Uterus (tissue), 4 donors: ENCODE results near the gene ANO8. TPM values are rescaled to one million over a fixed set of nuclear protein-coding genes. Genes with fewer than 3 reads are reported as not detected.

ENCODE experiments used
- DNase-seq, 2 donors: peaks; one replicate each; pipeline ENCODE4 v3.0.0-alpha.2; 2019 to 2020
- H3K27ac ChIP-seq, 2 donors: fragments of 200-600 bp; sonication (generic); 1 replicate in 1 of 2; 2 replicates in 1 of 2; pipeline ENCODE4 v1.5.1; 2016 to 2018
- H3K27me3 ChIP-seq, 2 donors: fragments of 200-600 bp; sonication (generic); one replicate each; pipeline ENCODE4 v1.5.1; 2018 to 2019; ENCODE audit warnings: control low read depth in 1 of 2
- H3K36me3 ChIP-seq, 2 donors: fragments of 200-600 bp; sonication (generic); one replicate each; pipeline ENCODE4 v1.5.1; 2019; ENCODE audit warnings: control low read depth in 1 of 2
- H3K4me1 ChIP-seq, 2 donors: fragments of 200-600 bp; sonication (generic); one replicate each; pipeline ENCODE4 v1.5.1; 2018 to 2019; ENCODE audit warnings: control low read depth in 1 of 2
- H3K4me3 ChIP-seq, 2 donors: fragments of 200-600 bp; sonication (generic); 1 replicate in 1 of 2; 2 replicates in 1 of 2; pipeline ENCODE4 v1.5.1; 2018 to 2019; ENCODE audit warnings: mild to moderate bottlenecking in 1 of 2
- H3K9me3 ChIP-seq, 2 donors: fragments of 200-600 bp; sonication (generic); one replicate each; pipeline ENCODE4 v1.5.1; 2019; ENCODE audit warnings: control low read depth in 1 of 2
- POLR2A ChIP-seq, 2 donors: fragments of 450-650 bp; IDR thresholded peaks; one replicate each; pipeline ENCODE4 v1.6.1; 2016; ENCODE audit warnings: antibody characterized with exemption in 2 of 2, mild to moderate bottlenecking in 1 of 2, moderate library complexity in 1 of 2
- intact Hi-C: fragments of 100-400 bp; cut with DNase I; formaldehyde crosslinking; loops from one replicate; pipeline ENCODE4 v1.15.1; 2023; ENCODE audit warnings: low total_unique reads
- total RNA-seq, 4 donors: library from RNA; depleted of rRNA in 3 of 4; stranded (reverse); fragments of >200 nt in 3 of 4; gene quantifications; one replicate each; pipeline versions ENCODE4 v1.1.0 to v1.2.4, GENCODE V29; 2014 to 2023
- TF ChIP-seq, protein P1 (sequence below), 4 experiments: fragments of 200-600 bp in 2 of 4; fragments of 450-650 bp in 2 of 4; sonication (generic) in 2 of 4; IDR thresholded peaks; one replicate each; pipeline ENCODE4 v1.5.1; 2016 to 2019; ENCODE audit warnings: antibody characterized with exemption in 4 of 4, mild to moderate bottlenecking in 2 of 4, moderate library complexity in 1 of 4
- donor health status: DM: yes; HTN: yes; CAD: no.

ANO8 gene
- total RNA-seq, 4 donors from 2014 or later: 0.51 to 12.6 (median 7.6) TPM

DNA sequence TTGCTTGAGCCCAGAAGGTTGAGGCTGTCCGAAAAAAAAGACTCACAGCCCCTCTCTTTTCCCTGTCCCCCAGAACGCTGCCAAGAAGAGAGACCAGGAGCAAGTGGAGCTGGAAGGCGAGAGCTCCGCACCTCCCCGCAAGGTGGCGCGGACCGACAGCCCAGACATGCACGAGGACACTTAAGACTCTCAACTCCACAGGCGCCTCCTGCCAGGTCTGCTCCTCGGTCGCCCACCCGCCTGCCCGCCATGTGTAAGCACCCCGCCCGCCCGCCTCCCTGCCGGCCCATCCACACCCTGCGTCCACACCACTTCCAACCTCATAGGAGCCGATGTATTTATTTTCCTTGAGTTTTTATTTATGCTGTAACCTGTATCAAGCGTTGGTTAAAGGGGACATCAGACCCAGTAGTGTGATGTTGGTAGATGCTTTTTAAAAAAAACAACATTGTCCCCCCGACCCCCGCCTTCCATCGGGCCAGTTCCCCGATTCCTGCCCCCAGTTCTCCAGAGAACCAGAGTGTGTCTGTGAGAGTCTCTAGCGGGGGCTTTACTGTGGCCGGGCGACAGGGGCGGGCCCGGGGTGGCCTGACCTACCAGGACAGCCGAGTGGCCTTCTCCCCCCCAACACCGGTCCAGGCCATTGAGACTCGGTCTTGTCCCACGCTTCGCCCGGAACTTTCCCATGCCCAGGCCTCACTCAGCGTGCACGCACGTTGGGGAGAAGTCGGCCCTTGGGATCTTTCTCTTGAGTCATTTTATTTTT, 15.0 kb downstream of the ANO8 start:
- Histone ChIP-seq H3K9me3 (no peaks in the 10 kb centered on the region), H3K27me3 (no peaks in the 10 kb centered on the region), H3K36me3 (no peaks in the 10 kb centered on the region), H3K4me1 (peaks cover 0 to 8% of the 10 kb centered on the region in 2 donors), H3K27ac (no peak overlapping the region), H3K4me3 (no peak overlapping the region)
- no peak for DNase-seq
- TF ChIP-seq POLR2A (IDR thresholded peaks at IDR 0.05): no peak
- TF ChIP-seq, protein P1, sequence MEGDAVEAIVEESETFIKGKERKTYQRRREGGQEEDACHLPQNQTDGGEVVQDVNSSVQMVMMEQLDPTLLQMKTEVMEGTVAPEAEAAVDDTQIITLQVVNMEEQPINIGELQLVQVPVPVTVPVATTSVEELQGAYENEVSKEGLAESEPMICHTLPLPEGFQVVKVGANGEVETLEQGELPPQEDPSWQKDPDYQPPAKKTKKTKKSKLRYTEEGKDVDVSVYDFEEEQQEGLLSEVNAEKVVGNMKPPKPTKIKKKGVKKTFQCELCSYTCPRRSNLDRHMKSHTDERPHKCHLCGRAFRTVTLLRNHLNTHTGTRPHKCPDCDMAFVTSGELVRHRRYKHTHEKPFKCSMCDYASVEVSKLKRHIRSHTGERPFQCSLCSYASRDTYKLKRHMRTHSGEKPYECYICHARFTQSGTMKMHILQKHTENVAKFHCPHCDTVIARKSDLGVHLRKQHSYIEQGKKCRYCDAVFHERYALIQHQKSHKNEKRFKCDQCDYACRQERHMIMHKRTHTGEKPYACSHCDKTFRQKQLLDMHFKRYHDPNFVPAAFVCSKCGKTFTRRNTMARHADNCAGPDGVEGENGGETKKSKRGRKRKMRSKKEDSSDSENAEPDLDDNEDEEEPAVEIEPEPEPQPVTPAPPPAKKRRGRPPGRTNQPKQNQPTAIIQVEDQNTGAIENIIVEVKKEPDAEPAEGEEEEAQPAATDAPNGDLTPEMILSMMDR (IDR thresholded peaks at IDR 0.05): no peak
- intact Hi-C loops: no loop called here

DNA sequence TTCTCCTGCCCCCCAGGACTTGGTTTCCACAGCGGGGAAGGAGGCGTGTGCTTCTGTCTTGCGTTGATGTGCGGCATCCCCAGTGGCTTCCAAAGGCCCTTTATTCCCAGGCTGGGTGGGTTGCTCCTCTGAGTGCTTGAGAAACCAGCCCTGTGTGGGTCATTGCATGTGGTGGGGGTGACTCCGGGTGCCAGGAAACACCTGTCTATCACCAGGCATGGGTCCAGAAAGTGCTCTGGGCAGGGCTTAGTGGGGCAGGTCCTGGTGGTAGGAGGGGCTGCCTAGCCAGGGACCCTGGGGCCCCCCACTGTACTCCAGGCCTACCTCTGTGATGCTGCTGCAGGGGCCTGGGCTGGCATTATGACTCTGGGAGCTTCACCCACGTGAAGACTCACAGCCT, 15.7 kb downstream of the ANO8 start:
- Histone ChIP-seq H3K27ac (no peak overlapping the region), H3K4me3 (no peak overlapping the region), H3K4me1 (peaks cover 0 to 8% of the 10 kb centered on the region in 2 donors), H3K9me3 (no peaks in the 10 kb centered on the region), H3K36me3 (no peaks in the 10 kb centered on the region), H3K27me3 (no peaks in the 10 kb centered on the region)
- DNase-seq: no peak
- no peak for TF ChIP-seq POLR2A (IDR thresholded peaks at IDR 0.05)
- TF ChIP-seq, protein P1 (IDR thresholded peaks at IDR 0.05): no peak
- intact Hi-C loops: no loop called here

DNA sequence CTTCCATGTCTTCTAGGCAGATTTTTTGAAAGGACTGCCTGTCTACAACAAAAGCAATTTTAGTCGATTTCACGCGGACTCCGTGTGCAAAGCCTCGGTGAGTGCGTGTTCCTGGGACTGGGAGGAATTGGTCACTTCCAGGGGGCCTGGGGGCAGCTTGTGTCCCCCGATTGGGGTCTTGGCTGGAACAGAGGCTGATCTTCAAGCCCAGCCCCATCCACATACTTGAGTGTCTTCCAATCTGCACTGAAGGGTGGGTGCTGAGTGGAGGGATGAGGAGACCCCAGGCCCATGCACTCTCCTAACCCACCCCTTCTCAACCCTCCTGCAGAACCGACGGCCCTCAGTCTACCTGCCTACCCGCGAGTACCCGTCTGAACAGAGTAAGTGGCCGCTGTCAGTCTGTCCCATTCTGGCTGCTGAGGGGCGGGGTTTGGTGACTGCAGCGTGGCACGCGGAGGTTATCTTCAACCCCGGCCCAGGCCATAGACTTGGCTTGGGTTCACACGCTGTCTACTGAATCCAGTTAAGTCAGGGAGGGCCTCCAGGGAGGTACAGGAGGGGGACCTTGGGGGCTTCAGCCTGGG, 20.6 kb downstream of the ANO8 start:
- H3K27me3 ChIP-seq: no peaks in the 10 kb centered on the region
- intact Hi-C loops: no loop called here
- DNase-seq: peak in 1 of 2 donors; percentile 22
- TF ChIP-seq POLR2A (IDR thresholded peaks at IDR 0.05): no peak
- TF ChIP-seq, protein P1 (IDR thresholded peaks at IDR 0.05): no peak
- H3K36me3 ChIP-seq: no peaks in the 10 kb centered on the region
- H3K27ac ChIP-seq: no peak overlapping the region
- no peak overlapping the region for H3K4me3 ChIP-seq
- peaks cover 0 to 8% of the 10 kb centered on the region in 2 donors for H3K4me1 ChIP-seq
- H3K9me3 ChIP-seq: no peaks in the 10 kb centered on the region

DNA sequence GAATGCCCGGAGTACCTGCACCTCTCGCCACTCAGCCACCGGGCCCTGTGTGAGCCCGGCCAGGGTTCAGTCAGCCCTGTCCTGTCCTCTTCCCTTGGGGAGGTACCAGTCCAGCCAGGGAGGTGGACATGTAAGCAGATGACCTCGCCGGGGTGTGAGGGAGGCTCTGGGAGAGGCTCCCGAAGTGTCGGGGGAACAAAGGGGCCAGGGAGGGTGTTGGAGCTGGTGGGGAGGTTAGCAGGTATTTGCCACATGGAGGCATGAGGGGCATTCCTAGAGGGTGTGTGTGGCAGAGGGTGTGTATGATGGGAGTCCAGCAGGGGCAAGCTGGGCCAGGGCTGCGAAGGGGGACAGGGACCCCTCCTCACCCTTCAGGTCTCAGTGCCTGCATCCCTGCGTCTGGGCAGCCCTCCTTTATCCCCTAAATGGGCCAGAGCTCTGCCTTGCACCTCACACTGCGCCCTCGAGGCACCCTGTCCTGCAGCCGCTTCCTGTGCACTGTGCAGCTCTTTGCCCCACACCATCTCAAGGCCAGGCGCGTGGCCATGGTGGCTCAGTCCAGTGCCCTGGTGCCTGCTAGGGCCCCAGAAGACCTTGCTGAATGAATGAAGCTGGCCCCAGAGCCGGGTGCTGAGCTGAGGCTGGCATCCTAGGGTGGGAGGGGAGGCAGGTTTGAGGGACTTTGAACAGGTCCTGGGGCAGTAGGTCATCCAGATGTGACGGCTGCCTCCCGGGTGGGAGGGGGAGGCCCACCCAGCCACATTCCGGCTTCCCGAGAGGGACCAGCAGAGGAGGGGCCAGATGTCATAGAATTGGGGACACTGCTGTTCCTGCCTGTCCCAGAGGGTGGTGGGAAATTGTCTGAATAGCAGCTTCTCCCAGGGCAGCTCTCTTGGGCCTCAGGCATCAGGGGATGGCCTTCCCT, 22.2 kb downstream of the ANO8 start:
- DNase-seq: no peak
- intact Hi-C loops: no loop called here
- H3K27me3 ChIP-seq: no peaks in the 10 kb centered on the region
- no peaks in the 10 kb centered on the region for H3K9me3 ChIP-seq
- H3K4me1 ChIP-seq: peaks cover 0 to 8% of the 10 kb centered on the region in 2 donors
- H3K4me3 ChIP-seq: no peak overlapping the region
- TF ChIP-seq POLR2A (IDR thresholded peaks at IDR 0.05): no peak
- no peaks in the 10 kb centered on the region for H3K36me3 ChIP-seq
- no peak overlapping the region for H3K27ac ChIP-seq

DNA sequence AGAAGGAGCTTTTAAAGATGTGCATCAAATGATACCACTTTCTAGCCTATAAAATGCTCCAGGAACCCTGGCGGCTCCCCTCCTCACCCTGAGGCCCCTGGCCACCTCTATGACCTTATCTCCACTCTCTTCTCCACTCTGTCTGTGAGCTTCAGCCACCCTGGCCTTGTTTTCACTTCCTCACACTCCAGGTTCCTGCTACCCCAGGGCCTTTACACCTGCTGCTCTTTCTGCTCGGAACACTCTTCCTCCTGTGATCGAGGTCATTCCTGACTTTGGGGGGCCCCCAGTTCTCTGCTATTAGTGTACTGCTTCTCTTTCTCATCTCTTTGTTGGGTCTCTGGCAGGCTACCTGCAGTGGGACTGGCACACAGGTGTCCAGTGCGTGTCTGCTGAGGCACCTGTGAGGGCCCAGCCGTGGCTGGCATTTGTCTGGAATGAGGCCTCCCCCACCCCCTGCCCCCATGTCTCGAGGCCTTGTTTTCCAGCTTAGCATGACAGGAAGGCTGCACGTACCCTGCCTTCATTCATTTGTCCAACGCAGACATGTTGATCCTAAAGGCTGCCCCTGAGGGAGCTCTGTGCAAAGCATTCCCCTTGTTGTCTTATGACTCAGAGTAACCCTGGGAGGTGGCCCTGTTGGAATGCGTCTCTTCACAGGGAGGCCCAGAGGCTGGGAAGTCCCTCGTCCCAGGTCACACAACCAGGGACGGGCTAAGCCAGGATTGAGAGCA, 23.0 kb downstream of the ANO8 start:
- H3K36me3 ChIP-seq: no peaks in the 10 kb centered on the region
- no peak overlapping the region for H3K4me3 ChIP-seq
- intact Hi-C loops: no loop called here
- peaks cover 0 to 9% of the 10 kb centered on the region in 2 donors for H3K4me1 ChIP-seq
- no peak overlapping the region for H3K27ac ChIP-seq
- no peak for DNase-seq
- no peaks in the 10 kb centered on the region for H3K9me3 ChIP-seq
- no peaks in the 10 kb centered on the region for H3K27me3 ChIP-seq
- TF ChIP-seq, protein P1 (IDR thresholded peaks at IDR 0.05): no peak
- TF ChIP-seq POLR2A (IDR thresholded peaks at IDR 0.05): no peak
